Colonic mucosa (tissue), 4 donors: ENCODE measurements around the gene KCNN3. TPM values are rescaled to one million over a fixed set of nuclear protein-coding genes. Genes with fewer than 3 reads are reported as not detected.

Experiments
- DNase-seq: peaks from one replicate; pipeline ENCODE4 v3.0.0-alpha.2; 2020
- H3K27ac ChIP-seq: fragments of 200-600 bp; one replicate; pipeline ENCODE4 v1.8.0; 2021
- H3K27me3 ChIP-seq: fragments of 200-600 bp; one replicate; pipeline ENCODE4 v1.8.0; 2021
- H3K36me3 ChIP-seq: fragments of 200-600 bp; one replicate; pipeline ENCODE4 v1.8.0; 2021
- H3K4me1 ChIP-seq: fragments of 200-600 bp; one replicate; pipeline ENCODE4 v1.8.0; 2021; ENCODE audit warnings: mild to moderate bottlenecking
- H3K4me3 ChIP-seq: fragments of 200-600 bp; one replicate; pipeline ENCODE4 v1.8.0; 2021
- H3K9ac ChIP-seq, 2 donors: one replicate each; pipeline ENCODE4 v1.7.0; 2013; ENCODE audit warnings: control low read depth in 2 of 2, low read depth in 2 of 2, low read length in 2 of 2
- H3K9me3 ChIP-seq: fragments of 200-600 bp; one replicate; pipeline ENCODE4 v1.8.0; 2021
- intact Hi-C: fragments of 100-400 bp; cut with DNase I; formaldehyde crosslinking; loops from one replicate; pipeline ENCODE4 v1.14.1; 2022
- total RNA-seq, 2 donors: library from RNA; stranded (reverse); fragmentation: NEBNext Ultra II Directional in 1 of 2; extraction: Animal tissue kit (Norgen Biotek cat#: 25700) in 1 of 2; gene quantifications; one replicate each; pipeline ENCODE4 v1.2.1, GENCODE V29; 2021
- TF ChIP-seq, protein P1 (sequence below): fragments of 200-600 bp; IDR thresholded peaks from one replicate; pipeline ENCODE4 v1.8.0; 2022; ENCODE audit warnings: antibody characterized with exemption, mild to moderate bottlenecking
- donor health status: healthy.
- donor health status: DM: no; HTN: no; CAD: no.
- donor health status: DM: no; HTN: no; CAD: no.

The KCNN3 gene
- total RNA-seq, 2 donors from 2014 or later, result 0.99 to 2.5 TPM

- Histone ChIP-seq H3K9me3 (no peaks in the 10 kb centered on the region), H3K36me3 (no peaks in the 10 kb centered on the region), H3K27me3 (no peaks in the 10 kb centered on the region), H3K9ac (no peak overlapping the region), H3K4me3 (no peak overlapping the region), H3K27ac (no peak overlapping the region), H3K4me1 (no peaks in the 10 kb centered on the region)
- intact Hi-C loops, result loop anchor here (2.0 kb wide), 1 partner anchor 209 kb away; no protein-coding TSS in a partner anchor
- TF ChIP-seq, protein P1, sequence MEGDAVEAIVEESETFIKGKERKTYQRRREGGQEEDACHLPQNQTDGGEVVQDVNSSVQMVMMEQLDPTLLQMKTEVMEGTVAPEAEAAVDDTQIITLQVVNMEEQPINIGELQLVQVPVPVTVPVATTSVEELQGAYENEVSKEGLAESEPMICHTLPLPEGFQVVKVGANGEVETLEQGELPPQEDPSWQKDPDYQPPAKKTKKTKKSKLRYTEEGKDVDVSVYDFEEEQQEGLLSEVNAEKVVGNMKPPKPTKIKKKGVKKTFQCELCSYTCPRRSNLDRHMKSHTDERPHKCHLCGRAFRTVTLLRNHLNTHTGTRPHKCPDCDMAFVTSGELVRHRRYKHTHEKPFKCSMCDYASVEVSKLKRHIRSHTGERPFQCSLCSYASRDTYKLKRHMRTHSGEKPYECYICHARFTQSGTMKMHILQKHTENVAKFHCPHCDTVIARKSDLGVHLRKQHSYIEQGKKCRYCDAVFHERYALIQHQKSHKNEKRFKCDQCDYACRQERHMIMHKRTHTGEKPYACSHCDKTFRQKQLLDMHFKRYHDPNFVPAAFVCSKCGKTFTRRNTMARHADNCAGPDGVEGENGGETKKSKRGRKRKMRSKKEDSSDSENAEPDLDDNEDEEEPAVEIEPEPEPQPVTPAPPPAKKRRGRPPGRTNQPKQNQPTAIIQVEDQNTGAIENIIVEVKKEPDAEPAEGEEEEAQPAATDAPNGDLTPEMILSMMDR, result peak; percentile 60
- DNase-seq, result peak; percentile 61
These were observed 200.4 kb downstream of the KCNN3 start for GRCh38 chr1:154669464-154670282.

DNA sequence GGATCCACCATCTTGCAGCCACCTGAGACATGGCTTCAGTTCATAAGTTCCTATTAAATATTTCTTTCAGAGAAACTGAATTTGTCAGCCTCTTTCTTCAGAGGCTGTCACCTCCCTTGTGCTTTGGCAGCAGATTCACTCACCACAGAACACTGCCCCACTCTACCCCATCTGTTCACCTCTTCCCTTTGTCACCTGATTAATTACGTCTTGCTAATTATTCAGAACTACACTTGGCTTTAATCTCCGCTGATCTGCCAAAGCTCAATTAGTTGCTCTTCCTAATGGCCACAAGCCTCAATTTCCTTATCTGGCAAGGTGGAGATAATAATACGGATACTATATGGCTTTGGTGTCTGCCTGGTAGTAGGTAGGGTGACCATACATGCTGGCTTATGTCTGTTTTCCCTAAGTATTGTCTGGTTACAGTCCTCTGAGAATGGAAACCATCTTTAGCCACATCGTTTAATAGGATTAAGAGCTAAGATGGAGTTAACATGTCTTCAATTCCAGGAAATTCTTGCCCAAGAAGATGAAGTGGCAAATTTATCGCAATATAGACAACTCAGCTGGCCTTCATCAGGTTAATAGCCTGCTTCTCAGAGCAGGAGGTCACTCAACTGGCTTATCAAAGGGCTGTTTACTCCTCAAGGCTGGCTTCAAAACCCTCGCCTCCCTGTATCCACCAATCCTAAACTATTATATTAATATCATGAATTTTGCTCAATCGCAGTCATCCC lies 203.9 kb downstream of the KCNN3 start:
- no peaks in the 10 kb centered on the region for H3K36me3 ChIP-seq
- no peaks in the 10 kb centered on the region for H3K27me3 ChIP-seq
- H3K9me3 ChIP-seq, result no peaks in the 10 kb centered on the region
- H3K9ac ChIP-seq, result no peak overlapping the region
- no peak overlapping the region for H3K4me3 ChIP-seq
- TF ChIP-seq, protein P1, result no peak
- intact Hi-C loops, result no loop called here
- H3K27ac ChIP-seq, result no peak overlapping the region
- no peak for DNase-seq
- H3K4me1 ChIP-seq, result no peaks in the 10 kb centered on the region

GRCh38 chr1:154664331-154665002 lies 205.6 kb downstream of the KCNN3 start:
- H3K9ac ChIP-seq, result no peak overlapping the region
- TF ChIP-seq, protein P1, result no peak
- no peaks in the 10 kb centered on the region for H3K9me3 ChIP-seq

GRCh38 chr1:154663471-154664060 lies 206.5 kb downstream of the KCNN3 start:
- Histone ChIP-seq H3K4me1 (no peaks in the 10 kb centered on the region), H3K4me3 (no peak overlapping the region), H3K27me3 (no peaks in the 10 kb centered on the region), H3K9ac (no peak overlapping the region), H3K27ac (no peak overlapping the region), H3K36me3 (no peaks in the 10 kb centered on the region), H3K9me3 (no peaks in the 10 kb centered on the region)
- intact Hi-C loops, result no loop called here
- TF ChIP-seq, protein P1, result no peak
- DNase-seq, result no peak

More at GRCh38 chr1:154664331-154665002, 205.6 kb downstream of the KCNN3 start:
- Histone ChIP-seq H3K27ac (no peak overlapping the region), H3K4me3 (no peak overlapping the region), H3K36me3 (no peaks in the 10 kb centered on the region), H3K4me1 (no peaks in the 10 kb centered on the region), H3K27me3 (no peaks in the 10 kb centered on the region)
- DNase-seq, result no peak
- intact Hi-C loops, result no loop called here

DNA sequence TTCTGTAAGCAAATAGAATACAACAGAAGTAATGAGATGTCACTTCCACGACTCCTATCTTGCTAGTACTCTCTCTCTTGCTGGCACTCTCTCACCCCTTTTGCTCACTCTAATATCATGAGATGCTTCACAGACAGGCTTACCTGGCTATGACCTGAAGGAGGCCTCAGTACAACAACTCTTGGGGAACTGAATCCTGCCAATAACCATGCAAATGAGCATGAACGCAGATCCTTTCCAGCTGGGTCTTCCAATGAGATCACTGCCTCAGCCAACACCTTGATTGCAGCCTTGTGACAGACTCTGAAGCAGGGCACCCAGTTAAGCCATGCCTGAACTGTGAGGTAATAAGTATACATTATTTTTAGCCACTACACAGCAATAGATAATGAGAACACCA lies 209.0 kb downstream of the KCNN3 start:
- intact Hi-C loops, result no loop called here
- Histone ChIP-seq H3K27me3 (no peaks in the 10 kb centered on the region), H3K36me3 (no peaks in the 10 kb centered on the region), H3K4me1 (no peaks in the 10 kb centered on the region), H3K9me3 (no peaks in the 10 kb centered on the region), H3K4me3 (no peak overlapping the region), H3K9ac (no peak overlapping the region), H3K27ac (no peak overlapping the region)
- DNase-seq, result no peak
- TF ChIP-seq, protein P1, result no peak
